Endometrial microvascular endothelial cells (primary cell): ENCODE results near the gene CHRNB1. TPM values are rescaled to one million over a fixed set of nuclear protein-coding genes. Genes with fewer than 3 reads are reported as not detected.

Source experiments
- in situ Hi-C: cut with HindIII; loops from 2 replicates; pipeline ENCODE4 v1.10.0; 2017; ENCODE audit warnings: low sequenced_read_pairs, low pct_unique_long_range_greater_than_20kb; ENCODE audit errors: inconsistent ontology term
- total RNA-seq: library from RNA; depleted of rRNA; stranded (reverse); fragments of >200 nt; gene quantifications from one replicate; pipeline ENCODE4 v1.2.3, GENCODE V29; 2015; ENCODE audit errors: inconsistent ontology term

The CHRNB1 gene
- total RNA-seq, result 14.1 TPM

GRCh38 chr17:7444682-7445618, at the start of gene CHRNB1:
Gene CHRNB1 (plus strand): TSS chr17:7445061. CDS start chr17:7445128, 67 bp downstream.
- in situ Hi-C loops, result no loop called here

- in situ Hi-C loops, result no loop called here
These were observed 48.7 kb upstream of the CHRNB1 start for GRCh38 chr17:7396147-7396546.

- in situ Hi-C loops, result no loop called here
These were observed 46.2 kb upstream of the CHRNB1 start for GRCh38 chr17:7398612-7399011.

- in situ Hi-C loops, result no loop called here
These were observed 41.7 kb upstream of the CHRNB1 start for GRCh38 chr17:7403043-7403726.

GRCh38 chr17:7403727-7403976, 41.2 kb upstream of the CHRNB1 start:
- in situ Hi-C loops, result no loop called here

DNA sequence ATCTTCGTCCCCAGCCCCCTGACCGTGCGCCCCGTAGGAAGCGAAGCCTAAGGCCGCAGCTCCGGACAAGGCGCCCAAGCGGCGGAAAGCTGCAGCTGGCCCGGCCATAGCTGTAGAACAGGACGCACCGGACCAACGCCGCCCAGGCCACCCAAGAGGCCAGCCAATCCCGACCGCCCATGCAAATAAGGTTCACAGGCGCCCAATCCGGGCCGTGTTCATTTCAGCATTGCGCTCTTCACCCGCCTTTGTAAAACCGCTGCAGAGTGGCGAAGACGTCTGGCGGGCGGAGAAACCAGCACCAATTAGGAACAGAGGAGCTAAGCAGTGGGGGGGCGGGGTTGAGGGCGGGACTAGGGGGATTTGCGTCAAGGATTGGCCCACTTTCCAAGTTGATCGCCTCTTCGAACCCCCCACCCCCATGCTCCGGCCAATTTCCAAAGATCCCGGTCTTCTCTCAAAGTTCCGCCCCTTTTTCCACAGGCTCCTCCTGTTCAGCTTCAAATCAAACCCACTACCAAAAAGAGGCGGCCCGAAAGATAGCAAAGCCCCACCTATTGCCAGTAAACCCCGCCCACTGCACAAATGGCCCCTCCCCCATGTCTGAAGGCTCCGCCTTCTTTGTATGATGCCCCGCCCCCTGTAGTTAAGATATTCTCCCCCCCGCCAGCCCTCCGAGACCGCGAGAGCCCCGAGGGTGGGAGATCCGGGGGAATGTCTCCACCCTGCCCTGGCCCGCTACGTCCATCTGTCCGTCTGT, 40.7 kb upstream of the CHRNB1 start, which contains the start of gene TMEM256:
TMEM256 (minus strand) TSS at position 121 of the 760 bp plus-strand sequence; CDS start at position 108, 13 bp downstream.
- in situ Hi-C loops, result no loop called here

- in situ Hi-C loops, result no loop called here
These were observed 40.0 kb upstream of the CHRNB1 start for GRCh38 chr17:7404737-7405349.

GRCh38 chr17:7405350-7406234, 39.3 kb upstream of the CHRNB1 start:
- in situ Hi-C loops, result no loop called here

- in situ Hi-C loops, result no loop called here
These were observed 38.5 kb upstream of the CHRNB1 start for GRCh38 chr17:7406235-7406825.

DNA sequence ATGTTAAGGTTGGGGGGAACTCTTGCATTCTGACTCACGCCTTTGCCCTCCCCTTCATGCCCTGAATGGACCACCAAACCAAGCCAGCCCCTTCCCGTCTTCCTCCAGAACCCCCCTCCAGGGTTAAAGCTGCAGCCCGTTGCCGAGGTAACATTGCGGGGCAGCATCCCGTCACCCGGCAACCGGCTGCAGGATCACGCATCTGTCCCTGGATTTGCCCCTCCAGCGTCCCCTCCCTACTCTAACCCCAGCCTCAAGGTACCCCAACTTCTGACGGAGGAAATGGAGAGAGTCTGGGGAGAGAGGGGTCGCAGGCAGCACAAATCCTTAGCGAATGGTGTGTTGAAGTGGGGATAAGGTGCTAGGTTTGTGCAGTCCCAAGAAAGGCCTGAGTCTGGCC, 37.8 kb upstream of the CHRNB1 start:
- in situ Hi-C loops, result no loop called here

GRCh38 chr17:7407485-7408251, 37.2 kb upstream of the CHRNB1 start, which contains the start of gene NLGN2:
Gene NLGN2 (plus strand): TSS chr17:7407845. CDS start chr17:7408256, 411 bp downstream.
- in situ Hi-C loops, result no loop called here

DNA sequence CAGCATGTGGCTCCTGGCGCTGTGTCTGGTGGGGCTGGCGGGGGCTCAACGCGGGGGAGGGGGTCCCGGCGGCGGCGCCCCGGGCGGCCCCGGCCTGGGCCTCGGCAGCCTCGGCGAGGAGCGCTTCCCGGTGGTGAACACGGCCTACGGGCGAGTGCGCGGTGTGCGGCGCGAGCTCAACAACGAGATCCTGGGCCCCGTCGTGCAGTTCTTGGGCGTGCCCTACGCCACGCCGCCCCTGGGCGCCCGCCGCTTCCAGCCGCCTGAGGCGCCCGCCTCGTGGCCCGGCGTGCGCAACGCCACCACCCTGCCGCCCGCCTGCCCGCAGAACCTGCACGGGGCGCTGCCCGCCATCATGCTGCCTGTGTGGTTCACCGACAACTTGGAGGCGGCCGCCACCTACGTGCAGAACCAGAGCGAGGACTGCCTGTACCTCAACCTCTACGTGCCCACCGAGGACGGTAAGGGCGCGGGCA, 36.6 kb upstream of the CHRNB1 start:
- in situ Hi-C loops, result no loop called here

GRCh38 chr17:7408863-7409262, 36.0 kb upstream of the CHRNB1 start:
- in situ Hi-C loops, result no loop called here

DNA sequence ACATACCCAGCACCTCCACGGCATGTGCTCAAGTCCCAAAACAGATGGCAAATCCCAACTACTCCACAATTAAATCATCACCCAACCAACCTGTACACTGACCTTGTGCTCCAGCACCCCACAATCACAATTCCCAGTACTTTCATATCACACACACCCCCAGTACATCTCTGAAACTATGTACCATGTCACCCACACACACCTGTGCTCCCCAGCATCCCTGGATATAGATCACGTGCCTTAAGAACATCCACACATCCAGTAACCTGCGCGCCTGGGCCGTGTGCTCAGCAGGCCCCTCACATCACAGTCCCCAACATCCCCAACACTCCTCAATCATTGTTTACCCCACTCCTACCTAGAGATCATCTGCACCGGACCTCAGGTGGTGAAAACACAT, 35.1 kb upstream of the CHRNB1 start:
- in situ Hi-C loops, result no loop called here

DNA sequence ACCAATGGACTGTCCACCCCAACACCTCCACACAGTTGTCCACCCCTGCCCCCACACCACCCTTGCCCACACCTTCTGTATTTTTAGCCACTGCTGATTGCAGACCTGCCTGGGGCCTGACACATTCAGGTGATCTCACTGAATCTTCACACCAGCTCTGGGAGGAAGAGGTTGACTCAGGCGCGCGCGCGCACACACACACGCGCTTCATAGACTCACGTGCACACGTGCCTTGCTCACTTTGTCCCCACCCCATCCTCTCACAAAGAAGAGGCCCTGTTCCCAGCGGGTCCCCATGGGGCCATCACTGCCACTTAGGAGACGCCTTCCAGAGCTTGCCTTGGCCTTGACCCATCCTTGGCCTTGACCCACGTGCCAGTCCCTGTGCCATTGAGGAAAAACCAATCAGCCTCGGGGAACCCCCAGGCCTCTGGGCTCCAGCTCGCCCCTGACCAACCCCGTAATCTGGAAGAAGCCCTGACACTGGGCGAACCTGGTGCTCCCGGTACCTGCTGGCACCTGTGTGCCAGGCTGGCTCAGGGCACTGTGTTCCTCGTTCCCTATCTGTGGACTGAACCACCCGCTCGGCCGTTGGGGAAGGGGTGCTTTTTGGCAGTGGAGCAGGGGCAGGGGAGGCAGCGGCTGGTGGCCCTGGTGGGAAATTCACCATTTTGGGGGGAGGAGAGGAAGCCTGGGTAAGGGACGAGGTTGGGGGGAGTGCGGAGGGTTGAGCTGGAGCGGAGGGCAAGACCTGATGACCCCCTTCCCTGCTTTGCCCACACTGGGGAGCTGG, 34.0 kb upstream of the CHRNB1 start:
- in situ Hi-C loops, result no loop called here

- in situ Hi-C loops, result no loop called here
These were observed 33.5 kb upstream of the CHRNB1 start for GRCh38 chr17:7411427-7411750.
